ENCODE measurements around the gene ASCC2.
A peak's percentile ranks its signal among the peaks of the same experiment; 100 is the strongest.
"Not testable (repeated sequence)": the region's sequence is repeated elsewhere in the genome, so short reads cannot be mapped to it uniquely, and the experiment has no call there.

The ASCC2 gene

GRCh38 chr22:29837741-29838598 lies at the start of gene ASCC2:
ASCC2 (minus strand) TSS chr22:29838274; CDS start chr22:29832325, 5,949 bp downstream.
- peak; percentile 99 for DNase-seq

DNA sequence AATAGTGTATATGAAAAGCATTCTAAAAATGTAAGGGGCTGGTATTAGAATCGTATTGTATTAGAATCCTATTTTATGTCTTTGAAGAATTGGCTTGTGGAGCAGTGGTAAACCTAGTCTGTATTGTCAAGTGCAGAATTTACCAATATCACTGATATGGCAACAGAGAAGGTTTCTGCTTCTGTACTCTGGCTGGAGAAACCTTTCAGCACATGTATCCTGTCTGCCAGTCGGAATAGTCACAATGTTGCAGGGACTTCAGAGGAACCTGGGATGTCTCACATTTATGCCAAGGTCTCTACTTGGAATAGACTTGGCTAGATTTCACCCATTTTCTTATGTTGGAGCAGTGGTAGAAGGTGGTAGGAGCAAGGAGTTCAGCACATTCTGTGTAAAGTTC lies 49.3 kb upstream of the ASCC2 start:
- DNase-seq: no peak

GRCh38 chr22:29886596-29886995 lies 48.5 kb upstream of the ASCC2 start:
- DNase-seq: no peak

DNA sequence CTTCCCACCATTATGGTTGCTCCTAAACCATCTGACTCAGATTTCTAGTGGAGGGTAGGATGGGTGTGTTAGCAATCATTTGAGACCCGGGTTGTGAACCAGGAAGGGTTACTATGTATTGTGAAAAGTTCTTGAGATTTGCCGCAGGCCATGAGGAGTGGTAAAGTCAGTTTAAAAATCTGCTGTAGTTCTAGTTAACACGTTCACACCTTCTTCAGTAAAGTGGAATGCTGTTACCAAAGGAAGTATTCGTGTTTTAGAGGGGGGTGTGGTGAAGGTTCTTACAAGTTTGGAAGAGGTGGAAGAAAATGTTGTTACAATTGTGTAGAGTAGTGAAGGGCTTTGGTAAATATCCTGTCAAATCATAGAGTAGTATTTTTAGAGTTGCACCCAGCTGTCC lies 47.5 kb upstream of the ASCC2 start:
- no peak for DNase-seq

GRCh38 chr22:29883775-29884097 lies 45.7 kb upstream of the ASCC2 start:
- DNase-seq: no peak

DNA sequence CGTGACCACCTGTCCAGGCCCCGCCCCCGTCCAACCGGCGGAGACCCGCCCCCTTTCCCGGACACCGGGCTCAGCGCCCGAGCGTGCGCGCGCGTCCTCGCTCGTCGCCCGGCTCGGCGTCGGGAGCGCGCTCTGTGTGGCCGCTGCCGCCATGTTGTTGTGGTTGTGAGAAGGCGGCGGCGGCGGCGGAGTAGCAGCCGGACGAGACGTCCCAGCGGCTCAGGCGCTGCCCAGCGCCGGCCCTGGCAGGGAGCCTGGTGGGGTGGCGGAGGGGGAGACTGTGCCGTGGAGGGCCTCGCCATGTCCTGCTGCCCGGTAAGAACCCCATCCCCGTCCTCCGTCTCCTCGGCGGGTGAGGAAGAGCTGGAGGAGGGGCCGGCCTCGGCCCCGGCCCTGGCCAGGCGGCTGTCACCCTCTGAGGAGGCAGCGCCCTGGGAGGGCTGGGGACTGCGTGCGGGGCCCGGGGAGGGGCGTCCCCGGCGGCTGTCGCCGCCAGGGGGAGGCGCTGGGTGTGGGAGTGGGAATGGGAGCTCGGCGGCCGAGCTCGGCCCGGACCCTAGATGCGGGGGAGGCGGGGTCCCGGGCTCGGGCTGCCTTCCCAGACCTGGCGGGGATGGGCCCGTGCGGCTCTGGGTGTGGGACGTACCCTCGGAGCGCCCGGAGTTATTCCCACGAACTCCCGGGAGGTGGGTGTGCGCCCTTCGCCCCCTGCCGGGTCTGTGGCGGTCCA lies 45.1 kb upstream of the ASCC2 start, which contains the start of gene MTMR3:
Gene MTMR3, plus strand, starts transcription at position 130 of the 730 bp plus-strand sequence. CDS start 87,886 bp downstream, outside the sequence.
- peak; percentile 98 for DNase-seq

DNA sequence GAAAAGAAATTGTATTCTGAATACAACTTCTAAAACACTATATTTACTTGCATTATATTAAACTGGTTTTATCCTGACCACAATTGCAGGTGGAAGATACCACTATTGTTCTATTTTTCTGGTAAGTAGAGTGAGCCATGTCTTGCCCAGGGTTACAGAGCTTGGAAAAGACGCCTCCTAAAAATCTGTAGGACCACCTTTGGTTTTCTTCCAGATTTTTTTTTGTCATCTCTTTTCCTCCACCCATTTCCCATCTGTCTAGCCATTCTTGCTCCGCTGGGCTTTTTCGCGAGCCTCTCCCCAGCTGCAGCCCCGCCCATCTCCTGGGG lies 44.6 kb upstream of the ASCC2 start:
- no peak for DNase-seq

DNA sequence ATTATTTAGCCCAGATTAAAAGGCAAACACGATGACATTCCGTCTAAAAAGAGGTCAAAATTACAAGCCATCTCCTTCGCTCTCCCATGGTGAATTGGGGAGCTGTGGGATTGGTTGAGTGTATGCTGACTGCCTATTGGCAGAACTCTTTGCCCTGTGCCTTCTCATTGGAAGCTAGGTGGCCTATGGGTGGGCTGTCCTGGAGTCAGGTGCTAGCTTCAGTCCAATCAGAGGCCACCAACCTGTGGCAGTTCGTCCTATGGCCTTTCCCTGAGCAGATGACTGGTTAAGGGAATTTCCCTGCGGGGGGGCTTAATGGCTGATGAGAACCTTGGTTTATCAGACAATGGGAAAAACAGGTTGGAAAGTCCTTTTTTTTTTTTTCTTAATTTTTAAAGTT lies 41.7 kb upstream of the ASCC2 start:
- peak; percentile 35 for DNase-seq

- no peak for DNase-seq
Observed at GRCh38 chr22:29877620-29878019, 39.5 kb upstream of the ASCC2 start.

DNA sequence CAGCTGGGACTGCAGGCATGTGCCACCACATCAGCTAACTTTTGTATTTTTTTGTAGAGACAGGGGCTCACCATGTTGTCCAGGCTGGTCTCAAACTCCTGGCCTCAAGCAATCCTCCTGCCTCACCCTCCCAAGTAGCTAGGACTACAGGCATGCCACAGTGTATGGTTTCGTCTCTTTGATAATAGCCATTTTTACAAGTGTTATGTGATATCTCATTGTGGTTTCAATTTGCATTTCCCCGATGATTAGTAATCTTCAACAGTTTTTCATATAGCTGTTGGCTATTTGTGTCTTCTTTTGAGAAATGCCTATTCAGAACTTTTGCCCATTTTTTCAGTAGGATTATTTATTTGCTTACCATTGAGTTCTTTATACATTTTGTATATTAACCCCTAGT lies 35.9 kb upstream of the ASCC2 start:
- no peak for DNase-seq

DNA sequence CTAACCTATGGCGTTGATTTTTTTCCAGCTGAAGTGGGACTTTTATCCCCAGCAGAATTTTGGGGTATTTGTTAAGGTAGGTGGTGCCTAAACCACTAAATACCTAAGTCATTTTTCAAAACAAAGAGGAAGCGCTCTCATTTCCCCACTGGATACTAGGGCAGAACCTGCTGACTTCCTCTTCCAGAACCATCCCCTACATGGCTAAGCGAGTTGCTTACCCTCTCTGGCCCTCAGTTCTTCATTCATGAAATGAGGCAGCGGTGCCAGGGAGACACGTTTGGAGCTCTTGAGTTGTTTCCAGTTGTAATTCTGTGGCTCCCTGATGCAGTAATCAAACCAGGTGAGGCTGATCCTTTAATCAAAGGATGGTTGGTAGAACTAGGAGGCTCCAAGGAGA lies 34.9 kb upstream of the ASCC2 start:
- DNase-seq: no peak

DNA sequence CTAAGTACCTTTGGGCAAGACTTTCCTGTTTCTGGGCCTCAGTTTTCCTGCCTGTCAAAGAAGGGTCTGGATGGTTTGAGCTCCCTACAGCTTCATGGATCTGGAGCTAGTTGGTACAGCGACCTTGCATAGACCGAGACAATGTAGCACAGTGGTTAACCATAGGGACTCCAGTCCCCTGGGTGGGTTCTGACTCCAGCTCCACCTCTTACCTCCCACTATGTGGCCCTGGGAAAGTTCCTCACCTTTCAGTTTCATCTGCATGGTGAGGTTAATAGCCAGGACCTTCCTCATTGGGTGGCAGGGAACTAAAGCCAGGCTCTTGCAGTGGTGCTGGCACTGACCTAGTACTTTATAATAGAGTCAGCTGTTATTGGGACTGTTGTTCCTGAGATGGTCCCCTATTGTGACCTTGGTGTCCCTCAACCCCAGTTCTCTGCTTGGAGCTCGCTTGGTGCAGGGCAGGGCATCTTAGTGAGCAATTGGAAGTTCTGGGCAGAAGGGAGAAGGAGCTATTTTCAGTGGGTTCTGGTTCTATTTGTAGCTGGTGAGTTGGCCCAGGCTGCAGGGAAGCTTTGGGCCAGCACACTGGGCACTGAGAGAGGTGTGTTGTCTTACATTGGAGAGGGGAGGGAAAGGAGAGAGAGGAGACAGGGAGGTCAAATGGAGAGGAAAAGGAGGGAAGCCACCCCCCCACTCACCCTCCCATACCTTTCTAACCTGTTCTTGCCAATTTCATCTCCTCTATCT lies 34.2 kb upstream of the ASCC2 start:
- DNase-seq: no peak

GRCh38 chr22:29871684-29872083 lies 33.6 kb upstream of the ASCC2 start:
- no peak for DNase-seq

GRCh38 chr22:29870574-29870973 lies 32.5 kb upstream of the ASCC2 start:
- DNase-seq: no peak

DNA sequence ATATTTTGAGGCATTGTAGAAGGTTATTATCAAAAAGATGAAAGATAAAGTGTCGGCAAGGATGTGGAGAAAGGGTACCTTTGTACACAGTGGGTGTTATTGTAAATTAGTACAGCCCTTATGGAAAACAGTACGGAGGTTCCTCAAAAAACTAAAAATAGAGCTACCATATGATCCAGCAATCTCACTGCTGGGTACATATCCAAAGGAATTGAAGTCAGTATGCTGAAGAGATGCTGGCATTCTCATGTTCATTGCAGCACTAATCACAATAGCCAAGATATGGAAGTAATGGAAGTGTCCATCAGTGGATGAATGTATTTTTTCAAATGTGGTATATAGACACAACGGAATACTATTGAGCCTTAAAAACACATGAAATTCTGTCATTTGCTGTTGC lies 29.8 kb upstream of the ASCC2 start:
- DNase-seq: no peak

GRCh38 chr22:29867260-29867659 lies 29.2 kb upstream of the ASCC2 start:
- DNase-seq: no peak

DNA sequence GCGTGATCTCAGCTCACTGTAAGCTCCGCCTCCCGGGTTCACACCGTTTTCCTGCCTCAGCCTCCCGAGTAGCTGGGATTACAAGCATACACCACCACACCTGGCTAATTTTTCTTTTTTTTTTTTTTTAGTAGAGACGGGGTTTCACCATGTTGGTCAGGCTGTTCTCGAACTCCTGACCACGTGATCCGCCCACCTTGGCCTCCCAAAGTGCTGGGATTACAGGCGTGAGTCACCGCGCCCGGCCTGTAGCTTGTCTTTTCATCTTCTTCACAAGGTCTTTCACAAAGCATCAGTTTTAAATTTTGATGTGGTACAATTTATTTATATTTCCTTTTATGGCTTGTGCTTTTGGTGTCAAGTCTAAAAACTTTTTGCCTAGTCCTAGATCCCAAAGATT lies 27.5 kb upstream of the ASCC2 start:
- DNase-seq: not testable (repeated sequence)

- no peak for DNase-seq
Observed at GRCh38 chr22:29861672-29862297, 23.7 kb upstream of the ASCC2 start.

- no peak for DNase-seq
Observed at GRCh38 chr22:29860006-29860766, 22.1 kb upstream of the ASCC2 start.

DNA sequence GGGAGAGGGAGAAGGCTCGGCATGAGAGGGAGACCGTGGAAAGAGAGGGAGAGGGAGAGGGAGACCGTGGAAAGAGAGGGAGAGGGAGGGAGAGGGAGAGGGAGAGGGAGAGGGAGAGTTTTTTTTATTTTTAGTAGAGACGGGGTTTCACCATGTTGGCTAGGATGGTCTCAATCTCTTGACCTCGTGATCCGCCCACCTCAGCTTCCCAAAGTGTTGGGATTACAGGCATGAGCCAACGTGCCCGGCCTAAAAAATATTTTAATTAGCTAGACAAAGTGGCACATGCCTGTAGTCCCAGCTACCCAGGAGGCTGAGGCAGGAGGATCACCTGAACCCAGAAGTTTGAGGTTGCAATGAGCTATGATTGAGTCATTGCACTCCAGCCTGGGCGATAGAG lies 21.0 kb upstream of the ASCC2 start:
- DNase-seq: not testable (repeated sequence)

- DNase-seq: no peak
Observed at GRCh38 chr22:29856496-29856895, 18.4 kb upstream of the ASCC2 start.

- DNase-seq: no peak
Observed at GRCh38 chr22:29855611-29856181, 17.6 kb upstream of the ASCC2 start.
